ENCODE measurements around the gene MAGI1.

MAGI1 gene

GRCh38 chr3:65334045-65334665 lies 704.6 kb downstream of the MAGI1 start:
- DNase-seq = no peak

- DNase-seq = no peak
These were observed 707.0 kb downstream of the MAGI1 start for GRCh38 chr3:65331730-65332129.

- DNase-seq = no peak
These were observed 708.6 kb downstream of the MAGI1 start for GRCh38 chr3:65330072-65330471.

- no peak for DNase-seq
These were observed 710.6 kb downstream of the MAGI1 start for GRCh38 chr3:65328148-65328547.

GRCh38 chr3:65326574-65326973 lies 712.1 kb downstream of the MAGI1 start:
- no peak for DNase-seq

- no peak for DNase-seq
These were observed 715.8 kb downstream of the MAGI1 start for GRCh38 chr3:65322910-65323309.

- DNase-seq = no peak
These were observed 720.5 kb downstream of the MAGI1 start for GRCh38 chr3:65318231-65318630.

- no peak for DNase-seq
These were observed 723.8 kb downstream of the MAGI1 start for GRCh38 chr3:65314916-65315315.

- DNase-seq = no peak
These were observed 724.4 kb downstream of the MAGI1 start for GRCh38 chr3:65314269-65314668.

- DNase-seq = no peak
These were observed 725.1 kb downstream of the MAGI1 start for GRCh38 chr3:65313666-65314065.

- DNase-seq = no peak
These were observed 732.9 kb downstream of the MAGI1 start for GRCh38 chr3:65305836-65306235.

All from stimulated activated CD4-positive, alpha-beta T cell treated with anti-CD3 and anti-CD28 coated beads, Interleukin-4, amount 100 ng/mL, for 4 hours (primary cell).